ENCODE measurements around the gene SLCO6A1.

- TF ChIP-seq CTCF (IDR thresholded peaks at IDR 0.05): peak in 2 of 5 experiments; percentile 9 to 10
- no peak for TF ChIP-seq EP300 (IDR thresholded peaks at IDR 0.05)
Observed at GRCh38 chr5:102536323-102536928, 37.6 kb upstream of the SLCO6A1 start.

Measured in tibial nerve (tissue), 4 donors.